NCI-H1105 treated with DMSO at 0.1 percent for 48 hours (cell line): ENCODE results near the gene PLCXD3.

ENCODE experiments used
- DNase-seq: peaks from one replicate; lab custom pipeline; 2025; lab: John Stamatoyannopoulos, UW

PLCXD3 gene

DNA sequence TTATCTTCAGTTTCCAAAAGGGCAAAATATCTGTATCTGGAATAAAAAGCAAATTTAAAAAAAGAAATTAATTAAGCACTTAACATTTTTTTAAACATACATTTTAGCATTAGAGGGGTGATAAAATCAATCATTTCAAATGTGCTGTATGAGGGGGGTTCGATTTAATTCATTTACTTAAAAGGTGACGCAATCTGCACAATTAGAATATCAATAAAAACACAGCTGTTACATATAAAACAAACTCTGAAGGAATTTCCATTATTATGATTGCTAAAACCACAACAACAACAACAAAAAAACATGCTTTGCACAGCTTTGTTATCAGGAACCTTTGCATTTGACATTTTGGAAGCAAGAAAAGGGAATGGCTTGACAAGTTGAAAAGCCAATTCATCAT is 225.5 kb downstream of the PLCXD3 start:
- DNase-seq = no peak

DNA sequence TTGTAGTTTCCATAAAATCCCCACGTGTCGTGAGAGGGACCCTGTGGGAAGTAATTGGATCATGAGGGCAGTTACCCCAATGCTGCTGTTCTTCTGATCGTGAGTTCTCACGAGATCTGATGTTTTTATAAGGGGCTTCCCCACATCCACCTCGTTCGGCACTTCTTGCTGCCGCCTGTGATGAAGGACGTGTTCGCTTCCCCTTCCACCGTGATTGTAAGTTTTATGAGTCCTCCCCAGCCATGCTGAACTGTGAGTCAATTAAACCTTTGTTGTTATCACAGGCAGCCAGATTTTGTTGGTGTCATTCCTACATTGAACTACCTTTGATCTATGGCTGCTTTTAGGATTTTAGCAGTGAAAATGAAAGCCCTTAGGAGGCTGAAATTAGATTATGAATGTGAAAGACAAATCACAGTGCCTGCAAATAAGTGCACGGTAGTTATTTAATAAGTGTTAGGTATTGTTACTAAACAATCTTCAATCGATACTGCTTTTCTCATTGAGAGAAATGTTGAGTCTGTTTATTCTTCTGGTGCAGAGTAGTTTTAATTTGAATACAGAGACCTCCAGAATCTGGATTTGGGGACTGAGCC is 229.1 kb downstream of the PLCXD3 start:
- no peak for DNase-seq

DNA sequence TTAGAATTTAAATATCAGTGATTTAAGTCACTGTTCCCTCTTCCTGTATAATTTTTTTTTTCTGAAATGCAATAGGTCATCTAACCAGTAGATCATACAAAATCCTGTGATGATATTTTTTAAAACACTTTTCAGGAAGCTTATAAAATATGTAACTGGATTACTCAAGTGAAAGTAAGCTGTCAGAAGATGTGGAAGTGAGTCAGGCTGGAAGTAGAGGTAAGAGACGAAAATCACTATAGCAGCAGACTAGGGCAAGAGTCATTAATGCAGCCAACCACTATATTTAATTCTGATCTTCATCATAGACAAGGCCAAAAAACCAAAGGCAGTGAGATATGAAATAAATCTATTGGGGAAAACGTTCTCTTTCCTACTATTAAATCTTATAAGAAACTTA is 231.4 kb downstream of the PLCXD3 start:
- no peak for DNase-seq

DNA sequence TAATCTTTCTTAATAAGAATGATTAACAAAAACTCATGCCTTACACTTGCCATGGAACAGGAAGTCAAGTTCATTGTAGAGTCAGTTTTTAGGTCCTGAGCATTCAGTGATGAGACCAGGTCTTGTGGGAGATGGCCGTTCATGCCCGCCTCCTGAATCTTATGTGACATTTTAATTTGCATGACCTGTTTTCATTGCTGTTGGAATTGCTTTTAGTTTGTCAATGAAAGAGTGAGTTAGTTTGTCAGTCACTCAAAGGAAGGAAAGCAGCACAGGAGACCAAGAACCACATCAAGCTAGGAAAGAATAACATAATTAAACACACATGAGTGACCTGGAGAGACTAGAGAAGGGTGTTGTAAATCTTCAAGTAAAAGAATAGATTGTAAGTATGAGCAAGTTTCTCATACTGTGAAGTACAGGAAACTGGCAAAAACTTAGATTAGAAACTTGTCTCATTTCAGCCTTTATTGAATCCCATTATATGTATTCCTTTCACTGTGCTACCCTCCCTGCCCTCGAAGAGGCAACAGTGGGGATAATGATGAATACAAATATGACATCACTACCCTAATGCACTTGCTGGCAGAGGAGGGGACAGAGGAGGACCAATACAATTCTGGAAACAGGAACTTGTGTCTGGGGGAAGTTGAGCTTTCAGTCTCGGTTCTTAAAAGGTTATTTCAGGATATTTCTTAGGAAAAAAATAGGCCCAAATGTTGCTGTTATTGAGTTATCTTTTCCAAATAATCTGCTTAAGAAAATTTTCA is 232.7 kb downstream of the PLCXD3 start:
- no peak for DNase-seq

DNA sequence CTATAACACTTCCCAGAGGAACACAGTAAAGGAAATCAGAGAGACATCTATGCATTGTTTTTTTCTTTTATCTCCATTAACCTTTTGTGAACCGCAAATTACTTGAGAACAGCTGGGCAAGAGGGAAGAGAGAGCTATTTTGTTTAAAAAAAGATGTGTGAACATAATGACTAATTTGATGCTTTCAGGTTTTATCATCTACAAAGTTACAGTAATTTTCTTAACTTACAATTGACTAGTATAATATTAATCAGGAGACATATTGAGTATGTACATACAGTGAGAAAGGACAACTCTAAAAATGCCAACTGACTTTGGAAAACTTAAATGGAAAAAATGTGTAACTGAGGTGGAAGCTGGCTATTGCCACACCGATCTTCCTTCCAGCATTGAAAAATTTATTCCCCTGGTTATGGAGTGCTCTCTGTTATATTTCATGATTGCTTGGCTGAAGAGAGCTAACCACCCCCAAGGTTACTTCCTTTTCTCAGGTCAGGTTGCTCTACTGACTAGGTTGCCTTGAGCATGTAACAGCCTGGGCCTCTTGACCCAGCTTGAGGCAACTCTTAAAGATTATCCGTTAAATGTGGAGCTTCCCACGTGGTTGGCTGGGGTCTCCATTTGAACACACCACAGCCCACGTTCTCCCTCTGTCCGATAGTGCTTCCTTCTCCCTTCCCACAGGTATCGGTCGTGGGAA is 234.4 kb downstream of the PLCXD3 start:
- DNase-seq = no peak

DNA sequence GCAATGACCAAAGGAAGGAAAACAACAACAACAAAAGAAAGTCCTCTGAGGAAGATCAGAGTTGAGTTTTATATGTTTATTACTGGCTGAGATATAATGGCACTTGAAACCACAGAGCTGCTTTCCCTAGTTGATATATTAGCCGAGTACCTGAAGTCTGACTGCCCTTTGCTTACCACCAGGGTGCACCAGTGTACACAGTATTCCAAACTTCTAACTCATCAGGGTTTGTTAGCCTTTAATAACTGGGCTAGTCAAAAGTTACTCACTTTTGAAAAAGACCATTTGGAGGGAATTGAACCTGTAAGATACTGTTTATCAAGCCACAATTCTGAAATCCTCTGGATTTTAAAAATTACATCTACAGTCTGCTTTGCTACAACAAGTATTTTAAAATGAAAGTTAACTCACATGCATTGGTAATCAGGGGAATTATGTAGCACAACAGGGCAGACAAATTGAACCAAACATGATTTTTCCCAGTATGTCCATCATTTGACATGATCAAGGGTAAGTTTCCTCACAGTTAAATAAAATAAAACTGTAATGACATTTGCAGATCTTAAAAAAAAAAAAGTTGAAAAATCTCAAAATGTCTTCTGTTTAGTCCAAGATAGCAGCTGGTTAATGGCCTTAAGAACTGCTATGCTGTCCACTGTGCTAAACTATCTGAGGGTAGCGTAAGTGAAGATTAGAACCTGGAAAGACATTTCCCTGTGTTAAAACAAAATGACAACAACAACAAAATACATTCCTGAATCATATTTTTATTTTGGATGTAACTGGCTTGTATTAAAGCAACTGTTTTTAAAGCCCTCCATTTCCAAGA is 239.8 kb downstream of the PLCXD3 start:
- DNase-seq = peak; percentile 44

DNA sequence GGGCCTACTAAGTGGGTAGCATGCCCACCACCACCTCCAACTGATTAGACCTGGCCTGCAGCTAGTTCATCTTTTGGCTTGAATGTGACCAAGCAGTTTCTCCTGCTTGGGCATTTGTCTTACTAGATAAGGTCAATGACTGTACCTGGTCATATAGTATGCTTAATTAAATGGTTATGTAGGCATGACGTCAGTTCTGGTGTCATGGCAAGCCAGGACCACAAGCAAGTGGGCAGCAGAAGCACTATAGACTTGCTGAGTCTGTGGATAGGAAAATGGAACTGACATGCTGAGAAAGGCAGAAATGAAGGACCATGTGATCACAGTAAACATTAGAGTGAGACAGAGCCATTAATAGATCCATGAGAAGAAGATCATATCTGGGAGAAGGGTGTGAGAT is 241.5 kb downstream of the PLCXD3 start:
- DNase-seq = no peak

DNA sequence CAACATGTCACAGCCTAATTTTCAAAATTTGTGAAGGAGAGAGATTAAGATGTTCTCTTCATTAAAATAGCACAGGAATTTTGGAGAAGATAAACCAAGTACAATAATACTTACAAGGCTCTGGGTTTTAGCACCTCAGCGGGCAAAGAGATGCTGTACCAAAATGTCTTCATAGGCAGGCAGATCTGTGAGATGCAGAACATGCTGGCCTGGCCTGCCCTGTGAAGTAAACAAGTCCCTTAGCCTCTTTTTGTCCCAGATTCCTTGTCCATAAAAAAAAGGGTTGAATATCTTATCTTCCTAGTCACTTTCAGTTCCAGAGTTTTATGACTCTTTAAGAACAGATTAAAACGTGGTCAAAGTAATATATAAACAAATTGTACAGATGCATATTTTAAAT is 244.0 kb downstream of the PLCXD3 start:
- no peak for DNase-seq

DNA sequence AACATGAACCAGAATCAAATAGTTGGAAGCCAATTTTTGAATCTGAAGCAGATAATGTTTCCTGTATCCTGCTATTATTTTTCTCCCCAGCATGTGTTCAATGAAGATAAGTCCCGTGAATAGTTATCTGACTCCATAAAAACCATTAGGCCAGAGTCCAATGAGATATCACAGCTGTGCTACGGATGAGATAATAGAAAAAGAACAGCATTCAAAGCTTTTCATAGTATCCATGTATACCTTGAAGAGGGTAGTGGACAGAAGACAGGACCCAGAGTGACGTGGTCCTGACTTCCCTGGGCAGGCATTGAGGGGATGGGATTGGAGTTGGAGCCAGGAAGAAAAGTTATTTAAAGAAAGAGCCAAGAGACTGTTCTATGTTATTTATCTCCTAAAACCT is 246.4 kb downstream of the PLCXD3 start:
- DNase-seq = no peak

DNA sequence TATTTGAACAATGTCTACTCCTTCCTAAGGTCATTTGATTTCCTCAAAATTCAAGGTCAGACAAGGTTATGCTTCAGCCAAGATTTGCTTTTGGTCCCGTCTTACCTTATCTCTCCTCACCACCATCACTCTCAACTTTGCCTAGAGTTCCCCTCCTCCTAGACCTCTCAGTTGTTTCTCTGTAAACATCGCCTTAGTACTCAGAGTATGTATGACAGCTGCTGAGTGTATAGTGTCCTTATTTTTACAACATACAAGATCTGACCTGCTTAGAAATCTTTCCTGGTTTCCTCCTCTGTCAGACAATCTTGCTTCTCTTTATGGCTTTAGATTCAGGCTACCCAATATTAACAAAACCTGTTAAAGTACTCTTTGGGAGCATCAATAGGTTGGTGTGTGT is 247.1 kb downstream of the PLCXD3 start:
- no peak for DNase-seq
